ENCODE results near the gene ZNF366.

DNA sequence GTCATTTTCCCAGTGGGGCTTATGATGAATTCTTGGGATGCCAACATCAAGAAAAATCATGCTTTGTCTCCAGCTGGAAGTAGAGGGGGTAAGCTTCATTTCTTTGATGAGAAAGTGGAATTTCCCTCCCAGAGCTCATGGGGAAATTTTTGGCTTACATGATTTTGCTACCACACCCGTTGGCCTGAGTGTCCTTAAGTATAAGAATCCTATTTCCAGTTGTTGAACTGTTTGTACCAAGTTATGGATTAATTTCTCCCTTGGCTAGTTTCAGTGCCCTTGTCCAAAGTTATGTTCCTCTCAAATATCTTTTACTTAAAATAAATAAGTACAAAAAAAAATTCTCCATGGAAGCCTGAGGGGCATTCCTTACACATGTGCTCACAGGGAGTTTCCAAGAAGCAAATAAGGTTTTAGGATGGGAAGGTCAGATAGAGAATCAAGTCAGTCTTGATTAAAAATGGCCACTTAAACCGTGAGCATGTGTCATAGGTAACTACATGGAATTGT, 104.8 kb downstream of the ZNF366 start:
- TF ChIP-seq, protein P1, sequence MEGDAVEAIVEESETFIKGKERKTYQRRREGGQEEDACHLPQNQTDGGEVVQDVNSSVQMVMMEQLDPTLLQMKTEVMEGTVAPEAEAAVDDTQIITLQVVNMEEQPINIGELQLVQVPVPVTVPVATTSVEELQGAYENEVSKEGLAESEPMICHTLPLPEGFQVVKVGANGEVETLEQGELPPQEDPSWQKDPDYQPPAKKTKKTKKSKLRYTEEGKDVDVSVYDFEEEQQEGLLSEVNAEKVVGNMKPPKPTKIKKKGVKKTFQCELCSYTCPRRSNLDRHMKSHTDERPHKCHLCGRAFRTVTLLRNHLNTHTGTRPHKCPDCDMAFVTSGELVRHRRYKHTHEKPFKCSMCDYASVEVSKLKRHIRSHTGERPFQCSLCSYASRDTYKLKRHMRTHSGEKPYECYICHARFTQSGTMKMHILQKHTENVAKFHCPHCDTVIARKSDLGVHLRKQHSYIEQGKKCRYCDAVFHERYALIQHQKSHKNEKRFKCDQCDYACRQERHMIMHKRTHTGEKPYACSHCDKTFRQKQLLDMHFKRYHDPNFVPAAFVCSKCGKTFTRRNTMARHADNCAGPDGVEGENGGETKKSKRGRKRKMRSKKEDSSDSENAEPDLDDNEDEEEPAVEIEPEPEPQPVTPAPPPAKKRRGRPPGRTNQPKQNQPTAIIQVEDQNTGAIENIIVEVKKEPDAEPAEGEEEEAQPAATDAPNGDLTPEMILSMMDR (IDR thresholded peaks at IDR 0.05): no peak
- no peak for TF ChIP-seq POLR2A (IDR thresholded peaks at IDR 0.05)
- no peak for TF ChIP-seq POLR2AphosphoS5 (IDR thresholded peaks at IDR 0.05)

Data from suprapubic skin (tissue), 4 donors.